Tibial nerve (tissue), 4 donors: Measurements from ENCODE around the gene AMDHD1. TPM values are rescaled to one million over a fixed set of nuclear protein-coding genes. Genes with fewer than 3 reads are reported as not detected.

Experiments used
- DNase-seq, 2 donors: peaks; one replicate each; pipeline ENCODE4 v3.0.0-alpha.2; 2019; ENCODE audit warnings: low spot score in 2 of 2
- H3K27ac ChIP-seq, 4 donors: fragments of 200-600 bp; sonication (generic) in 3 of 4; one replicate each; pipeline ENCODE4 v1.5.1; 2017 to 2019; ENCODE audit warnings: mild to moderate bottlenecking in 1 of 4
- H3K27me3 ChIP-seq, 2 donors: fragments of 200-600 bp; sonication (generic) in 1 of 2; one replicate each; pipeline versions ENCODE4 v1.5.1 to v1.6.0; 2017 to 2019
- H3K36me3 ChIP-seq, 3 donors: fragments of 200-600 bp; sonication (generic); one replicate each; pipeline ENCODE4 v1.5.1; 2018 to 2019
- H3K4me1 ChIP-seq, 4 donors: fragments of 200-600 bp; sonication (generic) in 3 of 4; one replicate each; pipeline ENCODE4 v1.5.1; 2017 to 2019
- H3K4me3 ChIP-seq, 4 donors: fragments of 200-600 bp; sonication (generic) in 3 of 4; one replicate each; pipeline ENCODE4 v1.5.1; 2017 to 2019; ENCODE audit warnings: mild to moderate bottlenecking in 1 of 4, moderate library complexity in 1 of 4
- H3K9me3 ChIP-seq, 4 donors: fragments of 200-600 bp; sonication (generic) in 3 of 4; one replicate each; pipeline ENCODE4 v1.5.1; 2017 to 2019
- CTCF ChIP-seq, 5 experiments: fragments of 200-600 bp in 3 of 5; fragments of 450-650 bp in 2 of 5; sonication (generic) in 3 of 5; IDR thresholded peaks; one replicate each; pipeline ENCODE4 v1.5.1; 2016 to 2019; ENCODE audit warnings: antibody characterized with exemption in 5 of 5, mild to moderate bottlenecking in 3 of 5, moderate library complexity in 2 of 5
- EP300 ChIP-seq, 2 donors: sonication (generic); formaldehyde crosslinking; IDR thresholded peaks; one replicate each; pipeline ENCODE4 v1.6.1; 2017; ENCODE audit warnings: antibody characterized with exemption in 2 of 2, mild to moderate bottlenecking in 1 of 2
- POLR2A ChIP-seq, 2 donors: fragments of 450-650 bp; IDR thresholded peaks; one replicate each; pipeline ENCODE4 v1.6.1; 2017; ENCODE audit warnings: antibody characterized with exemption in 2 of 2, mild to moderate bottlenecking in 2 of 2, moderate library complexity in 2 of 2
- WGBS, 2 donors: methylation state at CpG; one replicate each; pipeline ENCODE4 v1.1.5; 2018; 5-methylcytosine and 5-hydroxymethylcytosine counted together
- total RNA-seq, 4 donors: library from RNA; depleted of rRNA; stranded (reverse); fragments of >200 nt; gene quantifications; one replicate each; pipeline ENCODE4 v1.1.0, GENCODE V29; 2016

The AMDHD1 gene
- total RNA-seq, 4 donors from 2014 or later: 2.0 to 2.1 TPM; not detected in 2

- H3K9me3 ChIP-seq: no peaks in the 10 kb centered on the region
- H3K36me3 ChIP-seq: no peaks in the 10 kb centered on the region
- no peaks in the 10 kb centered on the region for H3K27me3 ChIP-seq
- no peak for DNase-seq
- no peak for TF ChIP-seq POLR2A (IDR thresholded peaks at IDR 0.05)
- H3K4me3 ChIP-seq: no peak overlapping the region
- no peak overlapping the region for H3K27ac ChIP-seq
- no peaks in the 10 kb centered on the region for H3K4me1 ChIP-seq
- 59 to 71% methylated on average over 2 of the region's 2 CpGs for WGBS, 2 donors
Measured at GRCh38 chr12:95974358-95974757, 31.2 kb downstream of the AMDHD1 start.

- WGBS, 2 donors: 88 to 92% methylated on average over 4 of the region's 4 CpGs
- Histone ChIP-seq H3K4me3 (no peak overlapping the region), H3K4me1 (no peaks in the 10 kb centered on the region), H3K9me3 (no peaks in the 10 kb centered on the region), H3K36me3 (no peaks in the 10 kb centered on the region), H3K27me3 (no peaks in the 10 kb centered on the region), H3K27ac (no peak overlapping the region)
- TF ChIP-seq EP300 (IDR thresholded peaks at IDR 0.05) (no peak), POLR2A (IDR thresholded peaks at IDR 0.05) (no peak), CTCF (IDR thresholded peaks at IDR 0.05) (no peak)
- DNase-seq: no peak
Measured at GRCh38 chr12:95975491-95975890, 32.4 kb downstream of the AMDHD1 start.

GRCh38 chr12:95976416-95976832, 33.3 kb downstream of the AMDHD1 start:
- H3K4me1 ChIP-seq: no peaks in the 10 kb centered on the region
- H3K9me3 ChIP-seq: no peaks in the 10 kb centered on the region
- no peak overlapping the region for H3K27ac ChIP-seq
- DNase-seq: no peak
- H3K27me3 ChIP-seq: no peaks in the 10 kb centered on the region
- H3K36me3 ChIP-seq: no peaks in the 10 kb centered on the region
- 89 to 90% methylated on average over 8 of the region's 8 CpGs for WGBS, 2 donors
- H3K4me3 ChIP-seq: no peak overlapping the region
- TF ChIP-seq CTCF (IDR thresholded peaks at IDR 0.05) (no peak), EP300 (IDR thresholded peaks at IDR 0.05) (no peak), POLR2A (IDR thresholded peaks at IDR 0.05) (no peak)

GRCh38 chr12:95977764-95978305, 34.7 kb downstream of the AMDHD1 start:
- no peaks in the 10 kb centered on the region for H3K4me1 ChIP-seq
- 85% methylated on average over 11 of the region's 11 CpGs for WGBS, 2 donors
- H3K4me3 ChIP-seq: no peak overlapping the region

GRCh38 chr12:95978351-95978750, 35.2 kb downstream of the AMDHD1 start:
- Histone ChIP-seq H3K36me3 (no peaks in the 10 kb centered on the region), H3K27ac (no peak overlapping the region), H3K9me3 (no peaks in the 10 kb centered on the region), H3K4me1 (no peaks in the 10 kb centered on the region), H3K4me3 (no peak overlapping the region), H3K27me3 (no peaks in the 10 kb centered on the region)
- TF ChIP-seq EP300 (IDR thresholded peaks at IDR 0.05) (no peak), POLR2A (IDR thresholded peaks at IDR 0.05) (no peak), CTCF (IDR thresholded peaks at IDR 0.05) (no peak)
- DNase-seq: no peak
- WGBS, 2 donors: 86 to 89% methylated on average over 5 of the region's 5 CpGs

More at GRCh38 chr12:95977764-95978305, 34.7 kb downstream of the AMDHD1 start:
- Histone ChIP-seq H3K9me3 (no peaks in the 10 kb centered on the region), H3K27me3 (no peaks in the 10 kb centered on the region), H3K36me3 (no peaks in the 10 kb centered on the region), H3K27ac (no peak overlapping the region)
- TF ChIP-seq EP300 (IDR thresholded peaks at IDR 0.05) (no peak), CTCF (IDR thresholded peaks at IDR 0.05) (no peak), POLR2A (IDR thresholded peaks at IDR 0.05) (no peak)
- no peak for DNase-seq

GRCh38 chr12:95978774-95979173, 35.6 kb downstream of the AMDHD1 start:
- H3K4me3 ChIP-seq: no peak overlapping the region
- no peaks in the 10 kb centered on the region for H3K36me3 ChIP-seq
- no peak for DNase-seq
- TF ChIP-seq CTCF (IDR thresholded peaks at IDR 0.05): no peak
- no peak for TF ChIP-seq EP300 (IDR thresholded peaks at IDR 0.05)
- no peak for TF ChIP-seq POLR2A (IDR thresholded peaks at IDR 0.05)
- no peaks in the 10 kb centered on the region for H3K27me3 ChIP-seq
- no peaks in the 10 kb centered on the region for H3K9me3 ChIP-seq
- WGBS, 2 donors: 79 to 86% methylated on average over 3 of the region's 3 CpGs
- no peaks in the 10 kb centered on the region for H3K4me1 ChIP-seq
- no peak overlapping the region for H3K27ac ChIP-seq
